ENCODE results near the gene XRCC1.

DNA sequence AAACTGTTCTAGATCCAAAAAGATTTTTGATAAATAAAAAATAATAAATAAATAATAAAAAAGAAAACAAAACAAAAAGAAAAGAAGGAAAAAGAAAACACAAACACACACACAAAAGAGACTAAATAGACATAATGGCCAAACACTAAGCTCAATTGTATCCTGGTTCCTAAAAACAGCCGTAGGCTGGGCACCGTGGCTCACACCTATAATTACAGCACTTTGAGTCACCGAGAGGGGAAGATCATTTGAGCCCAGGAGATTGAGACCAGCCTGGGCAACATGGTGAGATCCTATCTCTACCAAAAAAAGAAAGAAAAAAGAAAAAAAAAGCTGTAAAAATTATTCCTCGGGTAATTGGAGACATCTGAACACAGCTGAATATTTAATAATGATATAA lies 57.3 kb downstream of the XRCC1 start:
- TF ChIP-seq, protein P1, sequence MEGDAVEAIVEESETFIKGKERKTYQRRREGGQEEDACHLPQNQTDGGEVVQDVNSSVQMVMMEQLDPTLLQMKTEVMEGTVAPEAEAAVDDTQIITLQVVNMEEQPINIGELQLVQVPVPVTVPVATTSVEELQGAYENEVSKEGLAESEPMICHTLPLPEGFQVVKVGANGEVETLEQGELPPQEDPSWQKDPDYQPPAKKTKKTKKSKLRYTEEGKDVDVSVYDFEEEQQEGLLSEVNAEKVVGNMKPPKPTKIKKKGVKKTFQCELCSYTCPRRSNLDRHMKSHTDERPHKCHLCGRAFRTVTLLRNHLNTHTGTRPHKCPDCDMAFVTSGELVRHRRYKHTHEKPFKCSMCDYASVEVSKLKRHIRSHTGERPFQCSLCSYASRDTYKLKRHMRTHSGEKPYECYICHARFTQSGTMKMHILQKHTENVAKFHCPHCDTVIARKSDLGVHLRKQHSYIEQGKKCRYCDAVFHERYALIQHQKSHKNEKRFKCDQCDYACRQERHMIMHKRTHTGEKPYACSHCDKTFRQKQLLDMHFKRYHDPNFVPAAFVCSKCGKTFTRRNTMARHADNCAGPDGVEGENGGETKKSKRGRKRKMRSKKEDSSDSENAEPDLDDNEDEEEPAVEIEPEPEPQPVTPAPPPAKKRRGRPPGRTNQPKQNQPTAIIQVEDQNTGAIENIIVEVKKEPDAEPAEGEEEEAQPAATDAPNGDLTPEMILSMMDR (conservative IDR thresholded peaks at IDR 0.05 in 1 of 2, IDR thresholded peaks at IDR 0.05 in 1 of 2; ENCODE audit: extremely low read depth in 1 of 2, insufficient read depth in 1 of 2, low read depth in 1 of 2, low read length in 2 of 2): no peak
- no peak for TF ChIP-seq EZH2 (IDR thresholded peaks at IDR 0.05; ENCODE audit: borderline replicate concordance, low read length)
